Neuronal stem cell (in vitro differentiated cells): ENCODE measurements around the gene PANX2.

ENCODE experiments used
- DNase-seq: peaks from one replicate; pipeline ENCODE4 v3.0.0-alpha.2; 2013; ENCODE audit warnings: low spot score
- H2AFZ ChIP-seq: one replicate; pipeline ENCODE4 v1.6.1; 2013; ENCODE audit warnings: mild to moderate bottlenecking, low read length, inconsistent platforms
- H2AK5ac ChIP-seq: 2 replicates; pipeline ENCODE4 v1.6.1; 2013; ENCODE audit warnings: low read depth, mild to moderate bottlenecking, inconsistent platforms, low read length, moderate library complexity, mixed read lengths
- H2BK120ac ChIP-seq: 2 replicates; pipeline ENCODE4 v1.6.1; 2013; ENCODE audit warnings: low read depth, mild to moderate bottlenecking, inconsistent platforms, low read length, moderate library complexity, mixed read lengths
- H2BK12ac ChIP-seq: one replicate; pipeline ENCODE4 v1.6.1; 2013; ENCODE audit warnings: low read length, inconsistent platforms
- H2BK15ac ChIP-seq: 2 replicates; pipeline ENCODE4 v1.6.1; 2013; ENCODE audit warnings: mild to moderate bottlenecking, low read length, inconsistent platforms, mixed read lengths
- H2BK5ac ChIP-seq: one replicate; pipeline ENCODE4 v1.6.1; 2013; ENCODE audit warnings: inconsistent platforms, mild to moderate bottlenecking, low read length, moderate library complexity
- H3K14ac ChIP-seq: one replicate; pipeline ENCODE4 v1.6.1; 2013; ENCODE audit warnings: low read length, inconsistent platforms
- H3K18ac ChIP-seq: 2 replicates; pipeline ENCODE4 v1.6.1; 2013; ENCODE audit warnings: low read length, inconsistent platforms
- H3K23ac ChIP-seq: 2 replicates; pipeline ENCODE4 v1.6.1; 2013; ENCODE audit warnings: low read depth, mild to moderate bottlenecking, mixed read lengths, low read length, inconsistent platforms; ENCODE audit not compliant: poor library complexity
- H3K27ac ChIP-seq: replicated peaks from 3 replicates; pipeline ENCODE4 v1.5.1; 2013; ENCODE audit warnings: low read length, inconsistent platforms
- H3K27me3 ChIP-seq, 3 experiments: 2 replicates each; pipeline ENCODE4 v1.6.1; 2013; ENCODE audit warnings: low read length in 3 of 3, mild to moderate bottlenecking in 2 of 3, inconsistent platforms in 1 of 3, low read depth in 1 of 3, mixed read lengths in 1 of 3, moderate library complexity in 1 of 3; ENCODE audit not compliant: control insufficient read depth in 3 of 3, insufficient read depth in 3 of 3
- H3K36me3 ChIP-seq, 2 donors: replicated peaks in 1 of 2; 2 replicates each; pipeline ENCODE4 v1.6.1; 2013; ENCODE audit warnings: low read length in 2 of 2; ENCODE audit not compliant: control insufficient read depth in 2 of 2, insufficient read depth in 2 of 2
- H3K4ac ChIP-seq: 2 replicates; pipeline ENCODE4 v1.6.1; 2013; ENCODE audit warnings: inconsistent platforms, mild to moderate bottlenecking, low read length, moderate library complexity
- H3K4me1 ChIP-seq, 2 donors: 1 replicate in 1 of 2; 2 replicates in 1 of 2; pipeline ENCODE4 v1.6.1; 2013; ENCODE audit warnings: low read length in 2 of 2, low read depth in 1 of 2; ENCODE audit not compliant: control insufficient read depth in 2 of 2, insufficient read depth in 1 of 2
- H3K4me2 ChIP-seq: one replicate; pipeline ENCODE4 v1.6.1; 2013; ENCODE audit warnings: mild to moderate bottlenecking, low read length, inconsistent platforms; ENCODE audit not compliant: insufficient read depth, poor library complexity, severe bottlenecking
- H3K4me3 ChIP-seq, 2 donors: 2 replicates each; pipeline ENCODE4 v1.5.1; 2013; ENCODE audit warnings: low read length in 2 of 2, mild to moderate bottlenecking in 2 of 2, inconsistent platforms in 1 of 2, moderate library complexity in 1 of 2
- H3K79me1 ChIP-seq: one replicate; pipeline ENCODE4 v1.6.1; 2013; ENCODE audit warnings: low read depth, mild to moderate bottlenecking, inconsistent platforms, low read length, moderate library complexity
- H3K9ac ChIP-seq: one replicate; pipeline ENCODE4 v1.6.1; 2013; ENCODE audit warnings: mild to moderate bottlenecking, low read depth, low read length, inconsistent platforms; ENCODE audit not compliant: poor library complexity
- H3K9me3 ChIP-seq, 2 donors: replicated peaks in 1 of 2; 2 replicates each; pipeline versions ENCODE3 to v1.6.1; 2013; ENCODE audit warnings: low read length in 2 of 2, mild to moderate bottlenecking in 2 of 2, inconsistent platforms in 1 of 2, low read depth in 1 of 2, mixed read lengths in 1 of 2, moderate library complexity in 1 of 2; ENCODE audit not compliant: control insufficient read depth in 2 of 2, insufficient read depth in 1 of 2
- H4K8ac ChIP-seq: one replicate; pipeline ENCODE4 v1.6.1; 2013; ENCODE audit warnings: low read depth, mild to moderate bottlenecking, inconsistent platforms, low read length, moderate library complexity
- H4K91ac ChIP-seq: one replicate; pipeline ENCODE4 v1.6.1; 2013; ENCODE audit warnings: low read length, low read depth, mild to moderate bottlenecking, inconsistent platforms; ENCODE audit not compliant: poor library complexity
- WGBS, 2 donors: extraction: QIAGEN DNeasy Blood & Tissue Kit; methylation state at CpG; one replicate each; pipeline ENCODE4 v1.1.7; 2013; ENCODE audit warnings: missing lambda C conversion rate in 2 of 2, mixed read lengths in 1 of 2; ENCODE audit not compliant: insufficient read length in 2 of 2, insufficient replicate concordance in 1 of 2; ENCODE audit errors: extremely low coverage in 2 of 2; 5-methylcytosine and 5-hydroxymethylcytosine counted together

The PANX2 gene

GRCh38 chr22:50200461-50201190 is 30.1 kb downstream of the PANX2 start, which contains the start of gene SELENOO:
Gene SELENOO (plus strand): TSS chr22:50201011. CDS start chr22:50201037, 26 bp downstream.
- H2BK120ac ChIP-seq = no peak within 1 kb of the TSS
- H2AFZ ChIP-seq = peak within 1 kb of the TSS; percentile 91
- H3K4ac ChIP-seq = no peak within 1 kb of the TSS
- WGBS, 2 donors = no CpG with 5 or more reads among the region's 105 CpGs
- H3K79me1 ChIP-seq = peaks cover 16% of the 10 kb centered on the region
- H3K18ac ChIP-seq = peak within 1 kb of the TSS; percentile 87
- H3K9ac ChIP-seq = peak within 1 kb of the TSS; percentile 96
- H2AK5ac ChIP-seq = peak within 1 kb of the TSS; percentile 63
- peak within 1 kb of the TSS; percentile 81 to 99 for H3K4me3 ChIP-seq
- peaks cover 10 to 13% of the 10 kb centered on the region in 2 donors for H3K4me1 ChIP-seq
- peak; percentile 87 for DNase-seq
- H2BK5ac ChIP-seq = peak within 1 kb of the TSS; percentile 75
- H4K8ac ChIP-seq = no peak within 1 kb of the TSS
- H2BK12ac ChIP-seq = no peak within 1 kb of the TSS
- peak within 1 kb of the TSS; percentile 98 for H3K4me2 ChIP-seq
- H3K27ac ChIP-seq = no peak within 1 kb of the TSS
- H4K91ac ChIP-seq = no peak within 1 kb of the TSS
- no peak within 1 kb of the TSS for H3K14ac ChIP-seq
- H3K9me3 ChIP-seq = peaks cover 0 to 14% of the 10 kb centered on the region in 2 donors
- no peaks in the 10 kb centered on the region for H3K27me3 ChIP-seq
- H2BK15ac ChIP-seq = peak within 1 kb of the TSS; percentile 58
- H3K36me3 ChIP-seq = peaks cover 10 to 48% of the 10 kb centered on the region in 2 donors
- H3K23ac ChIP-seq = peak within 1 kb of the TSS; percentile 80

- Histone ChIP-seq H4K8ac (no peak overlapping the region), H3K9ac (peak overlapping the region; percentile 96), H3K14ac (no peak overlapping the region), H2AFZ (peak overlapping the region; percentile 78), H3K4me1 (peaks cover 10 to 13% of the 10 kb centered on the region in 2 donors), H3K4ac (no peak overlapping the region), H2BK120ac (no peak overlapping the region), H3K27me3 (no peaks in the 10 kb centered on the region), H3K36me3 (peaks cover 16 to 54% of the 10 kb centered on the region in 2 donors), H2BK15ac (no peak overlapping the region), H3K23ac (peak overlapping the region; percentile 52), H3K4me2 (peak overlapping the region; percentile 83), H2BK12ac (no peak overlapping the region), H3K27ac (no peak overlapping the region), H2BK5ac (peak overlapping the region; percentile 75), H3K9me3 (peaks cover 0 to 14% of the 10 kb centered on the region in 2 donors), H3K4me3 (peak overlapping the region; percentile 81 to 99), H3K79me1 (peaks cover 16% of the 10 kb centered on the region), H2AK5ac (peak overlapping the region; percentile 63), H4K91ac (no peak overlapping the region), H3K18ac (peak overlapping the region; percentile 87)
- no CpG with 5 or more reads among the region's 115 CpGs for WGBS, 2 donors
- no peak for DNase-seq
These were observed 30.9 kb downstream of the PANX2 start for GRCh38 chr22:50201191-50202129.

GRCh38 chr22:50202130-50202666 is 31.7 kb downstream of the PANX2 start:
- Histone ChIP-seq H3K4me1 (peaks cover 10 to 14% of the 10 kb centered on the region in 2 donors), H4K91ac (no peak overlapping the region), H3K4me2 (peak overlapping the region; percentile 83), H2AK5ac (no peak overlapping the region), H3K36me3 (peaks cover 18 to 58% of the 10 kb centered on the region in 2 donors), H3K18ac (no peak overlapping the region), H2BK120ac (no peak overlapping the region), H3K4me3 (peak overlapping the region; percentile 81 to 99), H3K9ac (peak overlapping the region; percentile 96), H3K79me1 (peaks cover 16% of the 10 kb centered on the region), H3K27ac (no peak overlapping the region), H4K8ac (peak overlapping the region; percentile 65), H3K9me3 (peaks cover 0 to 14% of the 10 kb centered on the region in 2 donors), H3K23ac (peak overlapping the region; percentile 52), H2BK5ac (no peak overlapping the region), H2BK12ac (no peak overlapping the region), H3K4ac (no peak overlapping the region), H3K27me3 (no peaks in the 10 kb centered on the region), H2BK15ac (no peak overlapping the region), H2AFZ (no peak overlapping the region), H3K14ac (no peak overlapping the region)
- WGBS, 2 donors = no CpG with 5 or more reads among the region's 13 CpGs
- DNase-seq = no peak
